NCI-H1694 (cell line): Measurements from ENCODE around the gene UST.

Experiments used
- DNase-seq: peaks from one replicate; lab custom pipeline; 2025; lab: John Stamatoyannopoulos, UW

UST gene

DNA sequence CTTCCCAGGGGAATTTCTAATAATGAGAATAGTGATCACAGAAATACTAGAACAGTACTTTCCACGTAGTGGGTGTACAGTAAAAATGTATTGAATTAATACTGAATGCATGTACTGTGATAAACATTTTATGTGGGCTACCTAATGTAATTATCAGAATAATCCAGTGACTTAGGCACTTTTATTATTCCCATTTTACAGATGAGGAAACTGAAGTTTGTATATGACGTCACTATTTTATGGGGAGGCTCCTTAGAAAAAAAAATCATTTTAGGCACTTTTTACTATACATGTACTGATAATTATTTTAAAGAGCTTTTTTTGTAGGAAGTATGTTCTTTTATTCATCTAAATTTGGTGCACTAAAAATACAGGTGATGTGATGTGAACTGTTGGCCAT, 295.1 kb downstream of the UST start:
- no peak for DNase-seq

DNA sequence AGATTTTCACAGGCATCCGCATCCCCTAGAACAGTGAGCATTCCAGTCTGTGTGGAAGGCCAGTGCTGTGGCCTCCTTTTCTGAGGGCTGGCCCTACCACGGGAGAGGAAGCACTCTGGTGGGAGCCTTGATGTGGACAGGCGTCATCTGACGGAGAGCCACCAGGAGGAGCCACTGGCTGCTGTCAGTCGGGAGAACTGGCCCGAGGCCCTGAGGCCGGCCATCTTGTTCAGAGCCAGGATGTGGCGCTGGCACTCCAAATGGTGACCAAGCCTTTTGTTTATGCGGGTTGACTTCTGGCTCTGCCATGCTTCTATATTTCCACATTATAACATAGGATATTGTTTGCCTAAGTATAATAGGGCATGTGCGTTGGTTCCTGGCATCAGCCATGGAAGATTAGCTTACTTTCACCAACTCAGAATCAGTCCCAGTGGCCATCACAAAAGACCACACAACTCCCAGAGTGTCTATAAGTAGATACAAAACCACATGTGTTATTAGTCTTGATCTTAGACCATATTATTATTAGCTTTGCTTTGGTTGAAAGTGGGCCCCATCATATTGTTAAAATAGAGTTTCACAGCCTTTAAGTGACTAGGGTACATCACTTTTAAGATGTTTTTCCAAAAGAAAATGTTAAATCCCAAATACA, 296.8 kb downstream of the UST start:
- no peak for DNase-seq

DNA sequence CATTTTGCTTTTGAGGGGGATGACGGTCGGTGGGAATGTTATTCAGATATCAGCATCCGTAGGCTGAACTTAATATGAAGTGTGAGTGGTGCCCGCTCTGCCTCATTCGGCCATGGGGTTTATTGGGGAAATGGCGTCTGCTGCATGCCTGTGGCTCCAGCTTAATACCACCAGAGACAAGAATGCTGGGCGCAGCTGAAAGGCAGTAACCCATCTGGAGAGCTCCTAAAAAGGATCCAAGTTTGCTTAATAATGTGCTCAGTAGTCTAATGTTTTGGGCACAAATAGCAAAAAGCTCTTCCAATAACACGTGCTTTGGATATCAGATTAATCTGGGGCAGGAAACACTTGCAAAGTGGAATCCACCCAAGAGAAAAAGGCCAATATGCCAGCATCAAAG, 297.7 kb downstream of the UST start:
- DNase-seq, result no peak

DNA sequence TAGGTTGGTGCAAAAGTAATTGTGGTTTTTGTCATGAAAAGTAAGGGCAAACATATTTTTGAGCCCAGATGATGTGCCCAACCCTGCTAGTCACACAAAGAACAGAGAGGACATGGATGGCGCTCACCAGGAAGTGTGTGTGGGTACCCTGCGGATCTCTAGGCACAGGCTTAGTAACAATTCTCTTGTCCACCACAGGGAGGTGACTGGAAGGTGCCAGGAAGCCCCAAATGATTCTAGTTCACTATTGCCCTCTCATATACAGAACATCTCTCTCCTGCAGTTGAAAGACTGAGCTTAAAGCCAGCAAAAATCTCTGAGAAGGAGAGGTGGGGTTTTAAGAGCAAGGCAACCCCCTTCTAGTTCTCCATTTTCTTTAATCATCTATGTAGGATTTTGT, 298.6 kb downstream of the UST start:
- DNase-seq, result no peak

DNA sequence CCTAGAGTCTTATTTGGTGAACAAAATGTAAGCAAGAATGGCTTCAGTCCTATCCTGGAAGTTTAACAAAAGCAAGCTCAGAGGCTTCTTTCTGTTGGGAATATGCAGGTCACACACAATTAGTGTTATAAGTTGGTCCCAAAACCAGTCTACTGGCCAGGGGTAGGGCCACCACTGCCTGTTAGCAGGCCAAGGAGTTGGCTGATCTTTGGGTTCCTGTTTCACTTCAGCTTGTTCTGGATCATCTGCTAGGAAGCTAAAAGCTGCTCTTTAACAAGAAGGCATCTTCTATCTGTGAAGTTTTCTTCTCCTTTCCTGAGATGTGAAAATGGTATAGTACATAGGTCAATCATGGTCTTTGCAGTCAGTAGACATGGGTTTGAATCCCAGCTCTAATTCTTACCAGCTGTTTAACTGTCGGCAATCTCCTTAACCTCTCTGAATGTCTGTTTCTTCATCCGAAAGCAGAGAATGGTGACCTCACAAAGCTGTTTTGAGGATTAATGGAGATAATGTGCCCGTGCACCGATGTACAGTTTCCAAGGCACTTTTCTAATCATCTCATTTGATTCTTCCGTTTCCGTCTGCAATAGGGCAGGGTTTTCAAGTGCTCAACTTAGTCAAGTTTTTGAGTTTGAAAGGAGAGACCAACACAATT, 299.5 kb downstream of the UST start:
- no peak for DNase-seq

DNA sequence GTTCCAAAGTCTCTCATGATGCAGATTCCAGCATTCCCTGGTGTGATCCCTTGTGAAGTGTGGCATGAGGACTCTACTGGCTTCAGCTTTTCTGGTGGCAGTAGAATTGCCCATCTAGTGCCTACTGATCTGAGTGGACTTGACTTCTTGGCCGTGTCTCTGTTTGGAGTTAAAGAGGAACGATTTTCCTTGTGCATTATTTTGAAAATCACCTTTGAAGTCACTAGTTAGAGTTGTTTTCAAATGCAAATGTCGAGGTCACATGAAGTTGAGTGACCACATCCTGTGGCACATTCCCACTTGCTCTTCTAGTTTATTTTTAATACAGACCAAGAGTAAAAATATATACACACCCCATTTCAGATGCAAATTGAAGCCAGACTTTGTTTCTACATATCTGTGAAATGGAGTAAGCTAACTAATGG, 300.0 kb downstream of the UST start:
- no peak for DNase-seq

DNA sequence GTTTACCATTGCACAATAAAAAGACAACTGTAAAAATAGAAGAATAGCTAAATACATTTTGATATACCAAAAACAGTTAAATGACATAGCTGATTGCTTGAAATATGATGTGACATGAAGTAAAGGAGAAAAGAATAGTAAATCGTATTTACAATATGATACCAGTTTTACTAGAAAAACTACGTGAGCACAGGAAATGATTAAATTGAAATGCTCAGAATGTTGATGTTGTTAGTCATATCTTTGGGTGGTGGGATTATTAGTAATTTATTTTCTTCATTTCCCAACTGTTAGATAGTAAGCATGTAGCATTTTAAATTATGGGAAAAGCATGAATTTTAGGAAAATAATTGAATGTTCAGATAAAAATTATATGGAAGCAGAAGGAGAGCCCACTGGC, 302.4 kb downstream of the UST start:
- DNase-seq, result no peak

DNA sequence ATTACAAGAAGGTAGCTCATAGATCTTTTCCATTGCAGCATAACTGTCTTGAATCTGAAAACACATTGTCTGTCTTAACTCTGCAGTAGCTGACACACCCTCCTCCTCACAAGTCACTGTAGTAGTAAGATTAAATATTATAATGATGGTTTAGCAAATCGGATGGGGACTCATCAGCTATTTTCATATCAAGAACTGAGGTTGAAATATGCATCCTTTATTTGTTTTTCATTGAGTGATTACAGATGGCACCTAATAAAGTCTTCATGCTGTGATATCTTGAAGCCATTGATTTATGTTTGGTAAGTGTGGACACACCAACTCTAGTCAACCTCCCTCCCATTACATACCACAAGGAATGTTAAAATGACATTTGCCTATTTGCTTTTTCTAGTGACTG, 303.3 kb downstream of the UST start:
- no peak for DNase-seq

DNA sequence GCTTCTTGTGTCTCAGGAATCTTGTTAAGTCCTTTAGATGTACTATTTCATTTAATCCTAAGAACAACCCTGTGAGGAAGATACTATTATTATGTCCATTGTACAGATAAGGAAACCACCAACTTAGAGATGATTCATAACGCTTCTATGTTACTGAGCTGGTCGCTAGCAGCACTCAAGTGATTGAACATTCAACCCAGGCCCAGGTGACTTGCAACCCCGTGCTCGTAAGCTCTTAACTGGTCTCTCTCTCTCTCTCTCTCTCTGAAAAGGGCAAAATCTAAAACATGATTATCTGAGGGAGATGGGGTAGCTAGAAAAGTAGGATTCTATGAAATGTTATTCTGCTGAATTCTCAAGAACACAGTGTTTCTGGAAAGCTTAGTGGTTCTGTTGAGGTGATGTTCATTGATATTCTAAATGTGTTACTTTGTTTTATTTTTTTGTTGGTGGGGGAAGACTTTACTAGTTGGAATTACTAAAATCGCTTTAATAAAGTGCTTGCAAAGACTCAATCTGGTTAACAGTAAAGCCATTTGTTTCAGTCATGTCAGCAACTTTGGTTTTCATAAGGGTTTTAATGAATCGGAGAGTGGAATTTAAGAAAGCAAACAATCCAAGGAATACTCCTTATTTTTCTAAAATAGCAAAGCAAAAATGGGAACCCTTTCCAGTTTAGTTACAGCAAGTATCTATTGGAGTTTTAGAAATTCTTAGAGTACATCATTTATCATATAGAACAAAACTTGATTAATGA, 305.7 kb downstream of the UST start:
- DNase-seq, result no peak

DNA sequence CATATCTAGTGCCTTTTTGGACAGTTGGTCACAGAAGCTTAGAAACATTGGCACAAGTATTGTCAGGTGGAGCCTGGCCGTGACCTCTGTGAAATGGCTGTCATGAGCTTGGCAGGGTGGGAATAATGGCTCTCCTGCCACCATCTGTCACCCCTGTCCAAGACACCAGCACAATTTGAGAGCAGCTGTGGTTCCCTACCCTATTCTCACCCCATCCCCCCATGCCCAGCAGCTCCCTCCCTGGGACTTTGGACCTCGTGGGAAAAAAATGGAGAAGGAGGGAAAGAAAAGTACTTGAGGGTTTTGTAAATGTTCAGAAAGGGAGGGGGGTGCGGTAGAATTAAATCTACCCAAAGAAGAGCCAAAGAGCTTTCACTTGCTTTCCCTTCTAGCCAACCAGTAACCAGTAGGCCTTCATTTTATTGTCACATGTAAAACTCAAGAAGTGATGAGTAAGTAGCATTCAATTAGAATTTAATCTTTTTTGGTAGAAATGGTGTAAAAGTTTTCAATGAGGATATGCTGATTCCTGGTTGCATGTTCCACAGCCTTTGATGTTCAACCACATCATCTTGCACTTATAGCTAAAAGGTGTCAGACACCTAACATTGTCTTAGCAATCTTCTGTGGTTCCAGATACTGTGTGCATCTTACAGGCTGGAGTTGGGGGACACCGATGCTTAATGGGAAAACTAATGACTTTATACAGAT, 307.2 kb downstream of the UST start:
- no peak for DNase-seq

DNA sequence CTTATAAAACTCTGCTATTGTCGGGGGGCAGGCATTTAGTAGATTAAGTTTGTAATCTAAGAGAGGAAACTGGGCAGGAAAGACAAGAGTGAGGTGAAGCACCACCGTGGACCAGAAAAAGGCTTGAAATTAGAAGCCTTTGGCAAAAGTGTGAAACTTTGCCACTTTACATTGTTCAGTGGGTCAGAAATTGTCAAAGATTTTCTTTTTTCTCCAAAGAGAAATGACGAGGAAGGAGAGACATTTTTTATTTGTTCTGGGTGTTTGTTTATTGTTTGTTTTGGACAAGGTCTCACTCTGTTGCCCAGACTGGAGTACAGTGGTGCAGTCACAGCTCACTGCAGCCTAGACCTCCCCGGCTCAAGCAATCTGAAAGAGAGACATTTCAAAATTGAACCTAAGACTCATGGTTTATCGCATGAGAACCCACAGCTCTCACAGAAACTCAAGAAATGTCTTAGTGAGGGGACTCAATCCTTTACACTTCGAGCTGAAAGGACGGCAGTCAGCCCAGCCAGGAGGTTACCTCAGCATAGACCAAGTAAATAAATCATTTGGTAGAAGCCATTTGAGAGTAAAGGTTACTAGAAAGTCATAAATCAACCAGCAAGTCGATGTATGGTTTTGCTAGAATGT, 307.8 kb downstream of the UST start:
- DNase-seq, result no peak

DNA sequence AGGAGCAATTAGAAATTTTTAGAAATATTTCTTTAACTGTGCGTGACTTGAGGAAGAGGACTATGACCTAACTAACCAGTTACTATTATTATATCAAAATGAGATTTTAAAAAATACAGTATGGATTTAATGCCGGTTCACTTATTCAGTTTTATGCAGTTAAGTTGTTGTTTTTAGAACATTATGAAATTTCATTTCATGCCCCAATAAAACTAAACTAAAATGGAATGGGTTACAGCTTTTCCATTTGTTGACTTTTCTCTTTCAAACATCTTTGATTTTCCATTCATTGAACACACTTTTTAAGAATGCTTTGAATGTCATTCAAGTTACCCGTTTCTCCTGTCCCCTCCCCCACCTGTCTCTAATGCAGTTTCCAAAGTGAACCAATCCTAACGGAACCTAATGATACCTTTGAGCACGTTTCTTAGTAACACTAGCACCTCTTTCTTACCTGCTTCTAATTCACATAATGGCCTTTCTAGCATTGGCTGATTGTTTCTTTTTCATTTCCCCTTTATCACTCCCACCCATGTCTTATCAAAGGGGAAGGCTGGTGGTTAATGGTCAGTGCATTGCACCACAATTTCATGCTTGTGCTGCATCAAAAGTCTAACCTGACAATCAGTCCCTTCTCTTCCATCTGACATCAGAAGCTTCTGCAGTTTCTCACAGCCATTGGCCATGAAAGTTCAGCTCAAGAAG, 308.5 kb downstream of the UST start:
- DNase-seq, result no peak

DNA sequence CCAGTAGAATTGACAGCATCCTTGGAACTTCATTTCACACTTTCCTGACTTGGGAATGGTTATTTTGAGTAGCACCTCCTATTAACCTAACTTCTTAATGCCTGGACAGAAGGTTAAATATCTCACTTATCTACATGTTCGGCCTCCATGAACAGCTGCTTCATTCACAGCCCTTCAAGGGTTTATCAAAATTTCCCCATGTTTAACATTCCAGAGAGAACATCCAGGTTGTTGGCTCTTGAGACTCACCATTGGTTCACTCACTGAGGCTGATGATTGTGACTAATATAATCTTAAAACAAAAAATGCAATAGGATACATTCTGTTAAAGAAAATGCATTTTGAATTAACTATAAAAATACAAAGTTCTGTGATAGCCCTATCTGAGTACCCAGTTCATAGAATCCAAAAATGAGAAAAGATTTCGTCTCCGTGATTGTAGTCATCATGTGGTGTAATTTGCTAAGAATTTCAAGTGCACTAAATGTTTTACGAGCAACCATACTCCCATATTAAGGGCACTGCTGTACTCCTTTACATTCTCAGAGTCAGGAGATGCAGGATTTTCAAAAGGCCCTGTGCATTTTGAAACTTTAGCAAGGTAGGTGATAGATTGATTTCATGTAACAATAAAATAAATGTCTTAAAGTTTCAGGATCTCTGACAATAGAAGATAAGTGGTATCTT, 310.1 kb downstream of the UST start:
- DNase-seq, result no peak

DNA sequence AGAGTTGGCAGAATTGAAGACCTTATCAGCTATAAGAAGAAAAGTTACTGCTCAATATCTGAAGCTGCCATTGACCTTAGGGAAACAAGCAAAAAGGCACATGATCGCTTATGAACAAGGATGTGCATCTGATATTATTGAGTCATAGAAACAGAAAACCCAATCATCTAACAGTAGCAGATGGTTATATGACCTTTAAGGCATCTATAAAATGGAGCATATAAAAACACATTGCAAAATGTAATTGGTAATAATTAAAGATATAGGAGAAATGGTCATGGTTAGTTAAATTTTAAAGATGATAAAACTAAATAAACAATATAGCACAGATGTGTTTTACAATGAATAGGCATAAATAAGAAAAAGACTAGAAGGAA, 310.6 kb downstream of the UST start:
- no peak for DNase-seq

DNA sequence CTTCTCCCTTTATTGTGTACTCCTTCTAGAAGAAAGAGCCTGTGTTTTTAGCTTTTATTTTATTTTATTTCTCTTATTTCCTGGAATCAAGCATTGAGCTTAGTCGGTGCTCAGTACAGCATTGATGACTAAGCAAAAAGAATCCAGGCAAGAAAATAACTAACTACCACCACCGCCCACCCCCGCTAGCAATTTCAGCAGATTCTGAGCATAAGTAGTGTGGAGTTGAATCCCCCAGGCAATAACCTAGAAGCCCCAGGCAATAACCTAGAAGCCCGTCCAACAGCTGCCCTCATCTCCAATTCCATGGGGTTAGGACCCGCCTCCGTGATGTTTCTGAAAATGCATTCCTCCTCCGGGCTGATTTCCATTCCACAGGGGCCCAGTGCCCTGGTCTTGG, 312.7 kb downstream of the UST start:
- no peak for DNase-seq

DNA sequence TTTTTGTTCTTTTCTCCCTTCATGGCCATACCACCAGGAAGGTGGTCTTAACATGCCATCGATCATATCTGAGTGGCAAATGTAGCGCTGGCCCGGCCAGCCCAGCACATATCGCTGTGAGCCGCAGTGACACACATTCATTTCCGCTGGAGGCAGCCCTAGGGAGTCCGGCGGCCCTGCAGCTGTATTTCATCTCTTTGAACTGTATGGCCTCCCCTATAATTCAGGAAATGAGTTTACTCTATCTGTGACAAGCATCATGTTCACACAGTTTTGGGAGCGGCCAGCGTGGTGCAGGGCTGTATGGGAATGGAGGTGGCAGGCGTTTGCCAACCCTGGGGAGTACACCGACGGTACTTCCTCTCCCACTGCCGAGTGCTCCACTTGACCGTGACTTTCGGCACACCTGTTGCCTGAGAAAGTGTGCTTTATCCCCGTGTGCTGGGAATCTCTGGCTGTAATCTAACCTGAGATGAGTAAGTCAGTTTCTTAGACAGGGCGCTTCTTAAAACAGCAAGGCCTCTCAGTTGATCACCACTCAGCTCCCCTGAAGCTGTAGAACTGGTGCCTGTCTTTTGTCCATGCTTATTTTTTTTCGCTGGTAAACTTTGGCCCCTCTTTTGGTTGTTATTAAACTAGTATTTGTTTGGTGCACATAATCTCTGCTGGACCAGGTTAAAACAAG, 313.6 kb downstream of the UST start:
- no peak for DNase-seq

DNA sequence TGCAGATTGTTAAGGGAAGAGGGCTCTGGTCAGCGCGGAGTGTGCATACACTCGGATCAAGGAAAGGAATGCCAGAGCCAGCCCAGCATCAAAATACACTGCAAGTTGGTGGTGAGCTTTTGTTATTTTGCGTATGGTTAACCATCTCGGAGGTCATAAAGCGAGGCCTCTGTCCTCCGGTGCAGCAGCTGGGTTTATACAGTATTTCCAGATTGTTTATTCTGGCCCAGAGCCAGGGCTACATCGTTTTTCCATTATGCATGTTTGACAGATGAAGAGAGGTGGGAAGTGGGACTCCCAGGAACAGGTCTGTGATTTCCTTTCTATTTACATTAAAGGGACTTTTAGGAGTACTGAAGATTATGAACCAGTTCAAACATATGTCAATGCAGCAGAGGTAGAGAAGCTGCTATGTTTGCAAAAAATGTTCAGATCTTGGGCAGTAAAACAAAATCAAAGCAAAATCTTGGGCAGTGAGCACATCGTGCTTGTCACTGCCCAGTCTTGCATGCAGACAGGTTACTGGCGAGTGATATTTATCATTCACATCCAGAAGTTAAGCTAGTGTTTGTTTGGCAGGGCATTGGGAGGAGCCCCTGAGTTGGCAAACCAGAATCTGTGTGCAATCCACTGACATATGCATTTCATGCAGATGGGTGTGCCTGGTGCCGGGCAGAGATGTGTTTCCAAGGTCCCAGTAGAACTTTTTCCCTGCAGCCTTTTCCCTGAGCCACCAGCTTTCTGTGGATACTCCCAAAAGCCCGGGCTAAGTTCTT, 314.3 kb downstream of the UST start:
- DNase-seq, result no peak

DNA sequence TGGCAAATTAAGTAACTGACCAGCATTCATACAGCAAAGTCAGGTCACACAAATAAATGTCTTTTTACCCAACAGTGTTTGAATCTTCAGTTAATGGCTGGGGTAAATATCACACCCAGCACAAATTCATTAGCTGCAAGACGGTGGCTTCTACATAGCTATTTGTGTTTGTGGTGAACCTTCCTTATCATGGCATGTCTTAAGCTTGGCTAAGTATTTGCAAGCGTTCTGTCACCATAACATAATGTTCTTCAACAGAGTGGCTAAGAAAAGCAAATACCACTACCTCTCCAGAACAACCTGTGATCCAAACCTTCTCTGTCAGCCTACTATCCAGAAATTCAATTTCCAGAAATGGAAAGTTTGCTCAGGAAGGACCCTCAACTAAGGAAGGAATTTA, 315.1 kb downstream of the UST start:
- no peak for DNase-seq

DNA sequence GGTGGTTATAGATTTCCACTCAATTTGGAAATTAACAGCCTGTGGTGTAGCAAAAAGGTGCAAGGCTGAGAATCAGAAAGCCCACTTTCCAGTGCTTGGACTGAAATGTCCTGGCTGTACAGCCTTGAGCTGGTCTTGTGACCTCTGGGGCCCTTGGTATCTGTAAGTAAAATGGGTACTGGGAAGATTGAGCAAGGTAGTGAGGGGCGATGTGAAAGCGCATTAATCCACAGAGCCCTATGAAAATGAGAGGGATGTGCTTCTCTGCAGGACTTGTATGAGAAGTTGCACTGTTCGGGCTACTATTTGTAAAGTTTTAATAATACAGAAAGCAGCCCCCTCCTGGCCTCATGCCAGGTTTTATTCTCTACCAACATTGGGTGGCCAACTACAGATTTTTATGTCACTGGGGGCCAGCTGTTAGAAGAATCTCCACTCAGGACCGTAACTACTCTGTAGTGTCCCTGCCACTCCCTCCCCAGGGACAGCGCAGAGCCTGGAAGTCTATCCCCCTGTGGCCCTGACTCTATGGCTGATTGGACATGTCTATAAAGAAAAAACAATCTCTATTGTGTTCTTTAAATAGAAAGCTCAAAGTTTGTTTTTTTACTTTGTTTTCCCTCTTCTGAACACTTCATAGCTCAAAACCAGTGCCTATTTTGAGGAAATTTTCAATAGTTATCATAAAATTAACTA, 316.0 kb downstream of the UST start:
- no peak for DNase-seq
